ENCODE measurements around the gene PSMB2. TPM values are rescaled to one million over a fixed set of nuclear protein-coding genes. Genes with fewer than 3 reads are reported as not detected.
A peak's percentile ranks its signal among the peaks of the same experiment; 100 is the strongest.
"Not testable (repeated sequence)": the region's sequence is repeated elsewhere in the genome, so short reads cannot be mapped to it uniquely, and the experiment has no call there.

Gene PSMB2
- total and polyA plus RNA-seq, 2 of the 8 experiments (the other 6 are each of a cell fraction or from before 2014, with no cell fraction given) = 91.4 to 101 TPM

- peak overlapping the region; percentile 83 to 88 for H3K4me2 ChIP-seq (ENCODE audit: insufficient read depth in 1 of 2, low read depth in 2 of 2, low read length in 2 of 2)
- CTCF ChIA-PET (ENCODE audit: partially characterized antibody) = interaction anchor here (0.6 to 8.5 kb wide), 4 partner anchors 10 to 139 kb away, joined by 3 to 81 read pairs (median 33); partner anchors contain the start of gene C1orf216
- WGBS, 2 experiments (ENCODE audit: extremely low coverage in 1 of 2, insufficient coverage in 1 of 2, insufficient read length in 1 of 2, insufficient replicate concordance in 2 of 2, low coverage in 1 of 2, low lambda C conversion rate in 2 of 2, missing lambda C conversion rate in 1 of 2) = 7% methylated on average over 26 of the region's 37 CpGs; no CpG with 5 or more reads in 1 of the 2 experiments
Measured at GRCh38 chr1:35576766-35577070, 64.6 kb downstream of the PSMB2 start.

More at GRCh38 chr1:35576766-35577070, 64.6 kb downstream of the PSMB2 start:
- not testable (repeated sequence) for H3K14ac ChIP-seq (ENCODE audit: insufficient read length); H4K5ac ChIP-seq (ENCODE audit: insufficient read length, low read depth, low read length); H2BK5ac ChIP-seq (ENCODE audit: low read depth, low read length); H2BK120ac ChIP-seq (replicated peaks; ENCODE audit: low read depth, low read length); FAIRE-seq; DNase-seq (ENCODE audit: low read depth in 1 of 2, low spot score in 2 of 2); H4K91ac ChIP-seq (replicated peaks; ENCODE audit: insufficient read length, low read length); H2AK5ac ChIP-seq (ENCODE audit: low read depth, low read length); H3K27ac ChIP-seq (ENCODE audit: low read depth, low read length); H3K9ac ChIP-seq (replicated peaks in 1 of 4; ENCODE audit: extremely low read depth in 1 of 4, low read depth in 3 of 4, low read length in 3 of 4); H3K18ac ChIP-seq (ENCODE audit: extremely low read depth, low read length); H3K79me1 ChIP-seq (ENCODE audit: low read depth, low read length); H2AFZ ChIP-seq (ENCODE audit: low read length); H2BK15ac ChIP-seq (ENCODE audit: low read length); H3K9me3 ChIP-seq (ENCODE audit: insufficient read depth in 2 of 2, low read depth in 1 of 2, low read length in 1 of 2); H3K4ac ChIP-seq (replicated peaks; ENCODE audit: insufficient read length, low read depth, low read length); H2BK12ac ChIP-seq (ENCODE audit: low read depth, low read length); H2BK20ac ChIP-seq (ENCODE audit: low read length); H3K79me2 ChIP-seq (ENCODE audit: control insufficient read depth in 1 of 2, insufficient read depth in 2 of 2, low read length in 2 of 2); H3K56ac ChIP-seq (replicated peaks; ENCODE audit: insufficient read length, low read depth, low read length); H3K23ac ChIP-seq (ENCODE audit: insufficient read length)
- Histone ChIP-seq H3K4me3 (ENCODE audit: extremely low read depth in 1 of 4, insufficient read depth in 2 of 4, low read depth in 3 of 4, low read length in 4 of 4) (peak overlapping the region; percentile 30 to 58 (median 46); a peak in 7 of 8 replicates), H3K36me3 (ENCODE audit: control insufficient read depth in 2 of 4, insufficient read depth in 4 of 4, low read length in 3 of 4) (peaks cover 0 to 11% (median 0%) of the 10 kb centered on the region in 4 experiments; a peak in 1 of 8 replicates), H3K4me1 (replicated peaks in 1 of 4; ENCODE audit: control insufficient read depth in 3 of 4, insufficient read depth in 4 of 4, low read length in 3 of 4) (peaks cover 7 to 20% (median 15%) of the 10 kb centered on the region in 4 experiments), H3K23me2 (ENCODE audit: low read depth, low read length) (peaks cover 25% of the 10 kb centered on the region), H3K27me3 (replicated peaks in 1 of 4; ENCODE audit: control insufficient read depth in 3 of 4, extremely low read depth in 1 of 4, insufficient read depth in 3 of 4, low read length in 3 of 4) (peaks cover 66 to 75% (median 73%) of the 10 kb centered on the region in 4 experiments), H4K8ac (ENCODE audit: extremely low read depth, insufficient read depth, low read length) (peak overlapping the region; percentile 53; the same call in 1 of the 2 replicates), H4K20me1 (replicated peaks in 1 of 2; ENCODE audit: control insufficient read depth in 1 of 2, insufficient read depth in 2 of 2, low read length in 2 of 2) (peaks cover 0 to 18% of the 10 kb centered on the region in 2 experiments)
- POLR2A ChIA-PET (ENCODE audit: partially characterized antibody) = interaction anchor here (1.0 to 1.7 kb wide), 5 partner anchors 8 to 193 kb away, joined by 3 to 5 read pairs (median 3); partner anchors contain the start of genes C1orf216 and CLSPN
- TF ChIP-seq KDM4A (IDR thresholded peaks at IDR 0.05; ENCODE audit: low read depth, low read length, severe bottlenecking) = peak; percentile 33
- TF ChIP-seq EZH2 (IDR thresholded peaks at IDR 0.05; ENCODE audit: low read depth, low read length, severe bottlenecking) = peak; percentile 87

All from H1 (cell line).